ENCODE results near the gene PHF1.

Gene PHF1

DNA sequence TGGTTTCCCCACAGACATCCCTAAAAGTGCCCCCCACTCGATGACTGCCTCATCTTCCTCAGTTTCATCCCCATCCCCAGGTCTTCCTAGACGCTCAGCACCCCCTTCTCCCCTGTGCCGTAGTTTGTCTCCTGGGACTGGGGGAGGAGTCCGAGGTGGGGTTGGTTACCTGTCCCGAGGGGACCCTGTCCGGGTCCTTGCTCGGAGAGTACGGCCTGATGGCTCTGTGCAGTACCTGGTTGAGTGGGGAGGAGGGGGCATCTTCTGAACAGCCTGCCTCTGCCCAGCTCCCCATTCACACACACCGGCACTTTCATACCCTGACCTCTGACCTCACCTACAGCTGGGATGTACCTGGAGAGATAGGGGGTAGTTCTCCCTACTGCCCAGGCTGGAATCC, 5.0 kb downstream of the PHF1 start:
- peak overlapping the region; percentile 81 for H3K4me3 ChIP-seq (ENCODE audit: low read depth, low read length)
- no peak for DNase-seq (ENCODE audit: low read depth)
- TF ChIP-seq, protein P1, sequence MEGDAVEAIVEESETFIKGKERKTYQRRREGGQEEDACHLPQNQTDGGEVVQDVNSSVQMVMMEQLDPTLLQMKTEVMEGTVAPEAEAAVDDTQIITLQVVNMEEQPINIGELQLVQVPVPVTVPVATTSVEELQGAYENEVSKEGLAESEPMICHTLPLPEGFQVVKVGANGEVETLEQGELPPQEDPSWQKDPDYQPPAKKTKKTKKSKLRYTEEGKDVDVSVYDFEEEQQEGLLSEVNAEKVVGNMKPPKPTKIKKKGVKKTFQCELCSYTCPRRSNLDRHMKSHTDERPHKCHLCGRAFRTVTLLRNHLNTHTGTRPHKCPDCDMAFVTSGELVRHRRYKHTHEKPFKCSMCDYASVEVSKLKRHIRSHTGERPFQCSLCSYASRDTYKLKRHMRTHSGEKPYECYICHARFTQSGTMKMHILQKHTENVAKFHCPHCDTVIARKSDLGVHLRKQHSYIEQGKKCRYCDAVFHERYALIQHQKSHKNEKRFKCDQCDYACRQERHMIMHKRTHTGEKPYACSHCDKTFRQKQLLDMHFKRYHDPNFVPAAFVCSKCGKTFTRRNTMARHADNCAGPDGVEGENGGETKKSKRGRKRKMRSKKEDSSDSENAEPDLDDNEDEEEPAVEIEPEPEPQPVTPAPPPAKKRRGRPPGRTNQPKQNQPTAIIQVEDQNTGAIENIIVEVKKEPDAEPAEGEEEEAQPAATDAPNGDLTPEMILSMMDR (IDR thresholded peaks at IDR 0.05; ENCODE audit: low read depth, low read length, missing control alignments) = no peak
- in situ Hi-C loops (cut with HindIII; ENCODE audit: low sequenced_read_pairs) = no loop called here

DNA sequence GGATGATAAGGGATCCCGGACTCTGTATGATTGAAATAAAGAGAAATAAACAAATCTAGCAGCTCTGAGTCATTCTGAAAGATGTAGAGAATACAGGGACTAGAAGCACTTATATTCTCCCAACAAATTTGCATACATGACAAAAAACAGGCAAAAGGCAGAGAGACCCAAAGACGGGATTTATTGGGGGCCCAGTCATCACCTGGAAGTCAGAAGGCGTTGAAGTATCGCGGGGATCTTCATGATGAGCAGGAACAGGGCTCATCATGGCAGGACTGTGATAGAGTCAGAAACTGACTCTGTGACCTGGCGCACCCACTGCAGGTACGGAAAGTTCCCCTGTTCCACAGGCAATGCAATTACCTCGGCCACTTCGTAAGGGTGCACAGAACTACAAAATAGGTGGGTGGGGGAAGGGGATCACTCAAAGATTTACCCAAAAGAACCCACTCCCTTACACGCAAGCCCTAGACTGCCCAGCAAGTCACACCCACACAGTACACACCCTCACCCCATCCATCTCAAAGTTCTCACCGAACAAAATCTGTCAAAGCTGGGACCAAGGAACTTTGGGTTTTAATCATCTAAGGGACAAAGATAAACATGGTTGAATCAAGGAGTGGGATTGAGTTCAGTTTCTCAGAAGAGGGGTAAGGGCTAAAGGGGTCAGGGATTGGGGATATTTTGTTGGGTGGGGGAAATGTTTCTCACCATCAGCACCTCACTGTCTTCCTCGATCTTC, 5.7 kb downstream of the PHF1 start:
- in situ Hi-C loops (cut with HindIII; ENCODE audit: low sequenced_read_pairs) = no loop called here
- TF ChIP-seq, protein P1 (IDR thresholded peaks at IDR 0.05; ENCODE audit: low read depth, low read length, missing control alignments) = no peak

DNA sequence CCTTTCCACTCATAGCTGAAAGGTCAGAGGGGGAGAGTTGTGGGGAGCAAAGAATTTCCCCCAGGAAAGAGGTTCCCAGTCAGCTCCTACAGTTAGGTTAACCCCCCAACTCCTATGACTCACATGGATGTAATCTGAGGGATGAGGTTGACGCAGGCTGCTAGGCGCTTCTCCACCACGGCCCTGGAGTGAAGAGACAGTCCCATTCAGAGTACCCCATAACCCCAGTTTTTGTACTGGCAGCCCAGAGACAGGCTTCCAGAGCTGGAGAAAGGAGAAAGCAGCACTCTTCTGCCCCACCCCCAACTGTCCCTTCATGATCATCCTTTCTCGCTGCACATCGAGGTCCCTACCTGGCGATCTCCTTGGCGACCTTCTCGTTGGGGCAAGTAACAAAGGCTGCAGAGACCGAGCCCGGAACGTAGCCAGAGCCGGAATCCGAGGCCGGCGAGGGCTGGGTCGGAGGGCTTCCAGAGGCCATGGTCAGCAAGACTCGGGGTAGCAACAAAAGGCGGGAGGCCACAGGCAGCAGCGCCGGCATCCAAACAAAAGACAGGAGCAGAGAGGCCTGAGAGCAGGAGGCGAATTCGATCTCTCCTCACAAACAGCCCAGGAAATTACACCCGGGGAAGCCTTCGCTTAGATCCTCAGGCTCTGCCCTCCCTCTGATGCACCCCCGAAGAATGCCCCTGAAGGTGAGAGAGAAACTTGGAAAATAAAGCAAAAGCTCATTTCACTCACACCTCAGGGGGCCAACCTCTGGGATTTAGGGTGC, 6.5 kb downstream of the PHF1 start:
- TF ChIP-seq, protein P1 (IDR thresholded peaks at IDR 0.05; ENCODE audit: low read depth, low read length, missing control alignments) = no peak
- in situ Hi-C loops (cut with HindIII; ENCODE audit: low sequenced_read_pairs) = no loop called here
- peak overlapping the region; percentile 81 for H3K4me3 ChIP-seq (ENCODE audit: low read depth, low read length)
- peak; percentile 41 for DNase-seq (ENCODE audit: low read depth)

More for the DNA sequence above, 5.7 kb downstream of the PHF1 start:
- H3K4me3 ChIP-seq (ENCODE audit: low read depth, low read length) = peak overlapping the region; percentile 81
- DNase-seq (ENCODE audit: low read depth) = no peak

DNA sequence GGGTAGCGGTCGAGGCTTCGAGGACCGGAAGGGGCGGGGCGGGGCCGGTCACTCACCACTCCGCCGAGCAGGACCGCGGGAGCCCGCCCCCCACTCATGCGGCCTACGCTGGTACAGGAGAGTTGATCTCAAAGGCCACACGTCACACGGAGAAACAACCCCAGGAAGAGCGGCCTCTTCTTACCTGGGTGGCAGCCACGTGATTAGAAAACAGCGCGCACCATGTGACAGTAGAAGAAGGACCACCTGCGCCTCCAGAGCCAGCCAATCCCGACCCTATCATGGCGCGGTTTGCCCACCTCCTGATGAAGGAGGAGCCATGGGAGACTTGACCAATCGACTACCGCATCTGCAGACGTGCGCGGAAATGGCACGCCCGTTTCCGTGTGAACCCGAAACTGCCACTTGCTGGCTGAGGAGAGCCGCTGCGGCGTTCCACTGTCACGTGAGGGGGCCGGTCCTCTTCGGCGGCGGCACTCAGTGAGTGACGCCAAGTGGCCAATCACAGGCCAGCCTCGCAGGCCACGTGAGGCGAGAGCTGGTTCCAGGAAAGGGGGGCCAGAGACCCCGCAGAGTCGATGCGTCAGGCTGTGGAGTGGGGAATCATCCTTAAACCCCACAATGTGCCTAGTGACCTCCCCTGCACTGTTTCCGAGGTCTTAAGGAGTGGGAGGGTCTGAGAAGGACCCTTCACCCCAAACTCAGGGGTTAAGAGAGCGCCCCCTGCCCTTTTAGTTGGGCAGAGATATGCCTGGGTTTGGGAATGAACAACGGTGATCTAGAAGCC, 7.3 kb downstream of the PHF1 start, which contains the start of gene CUTA:
TSS of gene CUTA (minus strand) at position 205 of the 787 bp plus-strand sequence. CDS start at position 98, 107 bp downstream.
- peak within 1 kb of the TSS; percentile 81 for H3K4me3 ChIP-seq (ENCODE audit: low read depth, low read length)
- DNase-seq (ENCODE audit: low read depth) = peak; percentile 99
- TF ChIP-seq, protein P1 (IDR thresholded peaks at IDR 0.05; ENCODE audit: low read depth, low read length, missing control alignments) = peak; percentile 26
- in situ Hi-C loops (cut with HindIII; ENCODE audit: low sequenced_read_pairs) = no loop called here

DNA sequence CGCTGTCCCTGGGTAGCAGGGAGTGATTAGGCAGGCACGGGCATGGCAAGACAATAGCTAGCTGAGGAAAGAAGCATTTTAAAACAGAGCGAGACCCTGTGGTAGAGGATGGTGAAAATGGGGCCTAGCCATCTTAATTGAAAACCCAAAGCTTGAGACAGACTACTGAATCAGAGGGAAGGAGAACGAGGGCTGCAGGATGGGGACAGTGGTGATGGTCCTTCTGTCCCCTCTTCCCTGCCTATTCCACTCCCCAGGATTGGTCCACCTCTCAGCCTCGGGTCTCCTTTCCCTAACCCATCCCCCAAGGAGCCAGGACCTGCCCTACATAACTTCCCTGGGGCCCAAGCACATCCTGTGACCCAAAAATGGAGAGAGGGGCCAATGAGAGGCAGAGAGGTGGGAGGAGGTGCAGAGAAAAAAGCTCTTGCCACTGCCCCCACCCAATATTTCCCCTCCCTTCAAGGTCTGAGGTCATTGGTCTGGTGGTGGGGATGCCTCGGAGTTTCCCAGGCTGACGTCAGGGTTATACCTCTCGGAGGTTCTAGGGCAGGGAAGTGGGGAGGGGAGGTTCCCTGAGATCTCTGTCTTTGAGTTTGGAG, 8.0 kb downstream of the PHF1 start:
- DNase-seq (ENCODE audit: low read depth) = no peak
- in situ Hi-C loops (cut with HindIII; ENCODE audit: low sequenced_read_pairs) = no loop called here
- H3K4me3 ChIP-seq (ENCODE audit: low read depth, low read length) = peak overlapping the region; percentile 29
- TF ChIP-seq, protein P1 (IDR thresholded peaks at IDR 0.05; ENCODE audit: low read depth, low read length, missing control alignments) = no peak

All from astrocyte of the cerebellum (primary cell).